Measurements from ENCODE around the gene SLC30A9.

DNA sequence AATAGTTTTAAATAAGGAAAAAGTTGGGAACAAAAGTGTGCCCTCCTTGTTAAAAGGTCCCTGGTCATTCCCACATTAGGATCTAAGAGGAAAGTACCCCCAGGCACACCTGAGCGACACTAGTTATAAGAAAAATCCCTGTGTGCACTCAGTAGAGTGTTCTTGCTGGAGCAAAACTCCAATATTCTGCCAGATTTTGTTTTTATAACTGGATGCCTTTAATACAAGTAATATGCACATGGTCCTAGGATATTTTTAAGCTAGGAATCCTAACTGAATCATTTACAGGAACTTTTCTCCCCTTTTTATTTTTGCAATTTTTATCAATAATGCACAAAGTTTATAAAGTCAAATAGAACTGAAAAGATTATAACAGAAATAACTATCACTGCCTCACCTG, 93.5 kb downstream of the SLC30A9 start:
- TF ChIP-seq, protein P1, sequence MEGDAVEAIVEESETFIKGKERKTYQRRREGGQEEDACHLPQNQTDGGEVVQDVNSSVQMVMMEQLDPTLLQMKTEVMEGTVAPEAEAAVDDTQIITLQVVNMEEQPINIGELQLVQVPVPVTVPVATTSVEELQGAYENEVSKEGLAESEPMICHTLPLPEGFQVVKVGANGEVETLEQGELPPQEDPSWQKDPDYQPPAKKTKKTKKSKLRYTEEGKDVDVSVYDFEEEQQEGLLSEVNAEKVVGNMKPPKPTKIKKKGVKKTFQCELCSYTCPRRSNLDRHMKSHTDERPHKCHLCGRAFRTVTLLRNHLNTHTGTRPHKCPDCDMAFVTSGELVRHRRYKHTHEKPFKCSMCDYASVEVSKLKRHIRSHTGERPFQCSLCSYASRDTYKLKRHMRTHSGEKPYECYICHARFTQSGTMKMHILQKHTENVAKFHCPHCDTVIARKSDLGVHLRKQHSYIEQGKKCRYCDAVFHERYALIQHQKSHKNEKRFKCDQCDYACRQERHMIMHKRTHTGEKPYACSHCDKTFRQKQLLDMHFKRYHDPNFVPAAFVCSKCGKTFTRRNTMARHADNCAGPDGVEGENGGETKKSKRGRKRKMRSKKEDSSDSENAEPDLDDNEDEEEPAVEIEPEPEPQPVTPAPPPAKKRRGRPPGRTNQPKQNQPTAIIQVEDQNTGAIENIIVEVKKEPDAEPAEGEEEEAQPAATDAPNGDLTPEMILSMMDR (IDR thresholded peaks at IDR 0.05; ENCODE audit: insufficient read depth, low read depth, low read length), result no peak
- TF ChIP-seq EZH2 (IDR thresholded peaks at IDR 0.05; ENCODE audit: insufficient read depth, low read length), result no peak
